Measurements from ENCODE around the gene NTM. TPM values are rescaled to one million over a fixed set of nuclear protein-coding genes. Genes with fewer than 3 reads are reported as not detected.

NTM gene
- total RNA-seq, 2 donors from 2014 or later, result 0.26 to 3.6 TPM

DNA sequence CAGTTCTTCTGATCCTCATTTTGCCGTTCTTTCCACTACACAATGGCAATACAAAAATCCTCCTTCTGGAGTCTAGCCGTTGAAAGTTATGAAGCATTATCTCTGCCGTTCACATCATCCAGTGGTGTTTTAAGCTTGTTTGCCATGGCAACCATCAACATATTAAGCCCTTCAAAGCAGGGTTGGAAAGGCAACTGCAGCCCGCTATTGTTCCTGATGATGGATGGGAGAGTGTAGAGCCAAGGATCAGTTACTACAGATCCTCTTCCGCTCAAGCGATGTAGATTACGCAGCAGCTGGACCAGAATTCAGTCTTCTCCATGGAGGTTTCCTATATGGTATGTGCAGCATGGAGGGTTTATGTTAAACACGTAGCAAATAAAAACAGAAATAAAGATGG lies 352.7 kb downstream of the NTM start:
- H3K4me1 ChIP-seq, result no peaks in the 10 kb centered on the region
- WGBS, 2 donors, result 80 to 83% methylated on average over 8 of the region's 8 CpGs
- H3K4me3 ChIP-seq, result no peak overlapping the region
- H3K9me3 ChIP-seq, result no peaks in the 10 kb centered on the region
- TF ChIP-seq POLR2A (IDR thresholded peaks at IDR 0.05), result no peak
- TF ChIP-seq, protein P1, sequence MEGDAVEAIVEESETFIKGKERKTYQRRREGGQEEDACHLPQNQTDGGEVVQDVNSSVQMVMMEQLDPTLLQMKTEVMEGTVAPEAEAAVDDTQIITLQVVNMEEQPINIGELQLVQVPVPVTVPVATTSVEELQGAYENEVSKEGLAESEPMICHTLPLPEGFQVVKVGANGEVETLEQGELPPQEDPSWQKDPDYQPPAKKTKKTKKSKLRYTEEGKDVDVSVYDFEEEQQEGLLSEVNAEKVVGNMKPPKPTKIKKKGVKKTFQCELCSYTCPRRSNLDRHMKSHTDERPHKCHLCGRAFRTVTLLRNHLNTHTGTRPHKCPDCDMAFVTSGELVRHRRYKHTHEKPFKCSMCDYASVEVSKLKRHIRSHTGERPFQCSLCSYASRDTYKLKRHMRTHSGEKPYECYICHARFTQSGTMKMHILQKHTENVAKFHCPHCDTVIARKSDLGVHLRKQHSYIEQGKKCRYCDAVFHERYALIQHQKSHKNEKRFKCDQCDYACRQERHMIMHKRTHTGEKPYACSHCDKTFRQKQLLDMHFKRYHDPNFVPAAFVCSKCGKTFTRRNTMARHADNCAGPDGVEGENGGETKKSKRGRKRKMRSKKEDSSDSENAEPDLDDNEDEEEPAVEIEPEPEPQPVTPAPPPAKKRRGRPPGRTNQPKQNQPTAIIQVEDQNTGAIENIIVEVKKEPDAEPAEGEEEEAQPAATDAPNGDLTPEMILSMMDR (IDR thresholded peaks at IDR 0.05), result no peak
- intact Hi-C loops (cut with DNase I), result no loop called here
- no peaks in the 10 kb centered on the region for H3K36me3 ChIP-seq (replicated peaks in 1 of 2; ENCODE audit: insufficient read depth in 1 of 2, low read depth in 2 of 2)
- ATAC-seq, result no peak
- no peak for DNase-seq
- no peak overlapping the region for H3K27ac ChIP-seq
- no peaks in the 10 kb centered on the region for H3K27me3 ChIP-seq

DNA sequence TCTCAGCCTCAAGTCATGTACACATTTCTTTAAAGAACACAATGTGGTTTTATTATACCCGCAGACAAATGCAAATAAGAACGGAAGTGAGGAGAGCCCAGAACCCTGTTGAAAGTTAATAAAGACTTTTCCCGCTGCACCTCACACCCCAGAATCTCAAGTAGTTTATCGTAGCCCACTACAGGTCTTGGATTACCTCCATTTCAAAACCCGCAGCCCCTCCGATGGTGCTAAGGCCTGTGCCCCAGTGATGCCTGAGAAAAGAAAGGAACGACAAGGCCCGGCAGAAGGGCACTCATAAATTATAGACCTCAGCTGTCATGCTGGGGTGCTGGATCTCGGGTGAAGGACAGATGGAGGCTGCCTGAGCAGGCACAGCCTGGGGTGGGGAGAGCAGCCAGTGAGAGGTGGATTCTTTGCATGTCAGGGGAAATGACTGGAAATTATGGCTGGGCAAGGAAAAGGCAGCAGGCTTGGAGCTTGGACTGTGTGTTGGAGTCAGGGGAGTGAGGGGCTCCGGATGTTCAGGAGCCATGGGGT lies 354.1 kb downstream of the NTM start:
- H3K4me3 ChIP-seq, result no peak overlapping the region
- H3K9me3 ChIP-seq, result no peaks in the 10 kb centered on the region
- no peaks in the 10 kb centered on the region for H3K36me3 ChIP-seq (replicated peaks in 1 of 2; ENCODE audit: insufficient read depth in 1 of 2, low read depth in 2 of 2)
- 73 to 76% methylated on average over 10 of the region's 10 CpGs for WGBS, 2 donors
- ATAC-seq (no peak), DNase-seq (no peak)
- intact Hi-C loops (cut with DNase I), result no loop called here
- H3K4me1 ChIP-seq, result no peaks in the 10 kb centered on the region
- TF ChIP-seq, protein P1 (IDR thresholded peaks at IDR 0.05), result no peak
- TF ChIP-seq POLR2A (IDR thresholded peaks at IDR 0.05), result no peak
- no peak overlapping the region for H3K27ac ChIP-seq
- no peaks in the 10 kb centered on the region for H3K27me3 ChIP-seq

DNA sequence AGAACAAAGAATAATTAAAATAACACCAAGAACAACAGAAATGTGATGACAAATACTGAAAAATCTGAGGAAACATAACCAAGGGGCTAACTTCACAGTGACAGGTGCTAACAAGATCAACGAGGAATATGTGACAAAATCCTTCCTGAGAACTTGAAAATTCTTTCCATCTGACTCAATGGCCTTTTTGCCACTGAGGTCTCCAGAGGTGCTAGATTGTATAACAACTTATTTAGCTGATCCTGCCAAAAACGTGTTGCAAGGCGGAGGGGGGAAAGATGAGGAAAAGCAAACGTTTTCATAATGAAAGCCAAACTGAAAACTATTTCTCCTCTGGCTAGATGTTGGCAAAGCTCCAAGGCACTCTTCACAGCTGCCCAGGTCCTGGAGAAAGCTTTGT lies 364.5 kb downstream of the NTM start:
- Histone ChIP-seq H3K4me1 (no peaks in the 10 kb centered on the region), H3K27ac (no peak overlapping the region), H3K36me3 (replicated peaks in 1 of 2; ENCODE audit: insufficient read depth in 1 of 2, low read depth in 2 of 2) (no peaks in the 10 kb centered on the region), H3K9me3 (no peaks in the 10 kb centered on the region), H3K4me3 (no peak overlapping the region), H3K27me3 (no peaks in the 10 kb centered on the region)
- no peak for ATAC-seq
- TF ChIP-seq POLR2A (IDR thresholded peaks at IDR 0.05), result no peak
- TF ChIP-seq, protein P1 (IDR thresholded peaks at IDR 0.05), result no peak
- intact Hi-C loops (cut with DNase I), result no loop called here
- 15 to 18% methylated on average over 4 of the region's 4 CpGs for WGBS, 2 donors
- no peak for DNase-seq

DNA sequence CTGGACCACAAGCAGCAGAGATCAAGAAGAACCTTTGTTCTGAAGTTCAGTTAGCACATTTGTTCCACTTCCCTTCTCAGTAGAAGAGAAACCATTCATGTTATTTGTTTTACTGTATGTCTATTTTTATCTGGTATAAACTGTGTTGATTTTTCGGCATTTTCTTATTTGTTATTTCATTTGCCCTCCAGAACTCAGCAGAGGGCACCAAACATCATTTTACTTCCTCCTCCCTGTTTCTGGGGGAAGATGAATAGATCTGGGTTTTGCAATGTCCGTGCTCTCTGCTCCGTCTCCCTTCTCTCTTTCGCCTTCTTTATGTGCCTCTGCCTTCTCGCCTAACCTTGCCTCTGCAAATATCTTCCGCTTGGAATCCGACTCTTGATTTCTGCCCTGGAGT lies 366.9 kb downstream of the NTM start:
- intact Hi-C loops (cut with DNase I), result no loop called here
- DNase-seq (no peak), ATAC-seq (no peak)
- no peaks in the 10 kb centered on the region for H3K36me3 ChIP-seq (replicated peaks in 1 of 2; ENCODE audit: insufficient read depth in 1 of 2, low read depth in 2 of 2)
- no peaks in the 10 kb centered on the region for H3K9me3 ChIP-seq
- H3K27me3 ChIP-seq, result no peaks in the 10 kb centered on the region
- H3K27ac ChIP-seq, result no peak overlapping the region
- 18 to 23% methylated on average over 7 of the region's 7 CpGs for WGBS, 2 donors
- H3K4me1 ChIP-seq, result no peaks in the 10 kb centered on the region
- no peak overlapping the region for H3K4me3 ChIP-seq
- no peak for TF ChIP-seq POLR2A (IDR thresholded peaks at IDR 0.05)
- TF ChIP-seq, protein P1 (IDR thresholded peaks at IDR 0.05), result no peak

DNA sequence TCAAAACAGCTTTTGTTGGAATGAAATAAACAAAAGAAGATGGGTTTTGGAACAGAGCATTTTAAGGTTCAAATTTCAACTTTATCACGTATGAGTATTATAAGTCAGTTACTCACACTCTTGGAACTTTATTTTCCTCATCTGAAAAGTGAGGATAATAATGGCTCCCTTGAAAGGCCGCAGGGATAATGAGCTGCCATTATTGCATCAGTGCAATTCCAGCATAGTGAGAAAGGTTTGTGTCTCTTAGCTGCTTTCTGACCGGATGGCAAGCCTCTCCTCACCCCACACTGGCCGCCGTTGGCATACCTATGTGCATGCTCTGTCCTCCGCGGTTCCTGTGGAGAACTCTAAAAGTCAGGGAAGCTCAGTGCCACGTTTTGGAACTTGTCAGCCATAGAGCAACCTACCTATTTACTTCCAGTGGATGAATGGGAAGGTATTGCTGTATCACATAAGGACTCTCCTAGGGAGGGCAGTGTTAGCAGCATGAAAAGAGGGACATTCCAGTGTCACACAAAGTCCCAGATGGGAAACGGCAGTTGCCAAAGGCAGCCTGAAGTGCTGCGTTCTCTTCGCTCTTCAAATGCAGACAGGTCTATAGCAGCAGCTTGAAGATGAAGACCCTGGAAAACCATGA lies 368.9 kb downstream of the NTM start:
- intact Hi-C loops (cut with DNase I), result no loop called here
- Histone ChIP-seq H3K9me3 (no peaks in the 10 kb centered on the region), H3K27me3 (no peaks in the 10 kb centered on the region), H3K36me3 (replicated peaks in 1 of 2; ENCODE audit: insufficient read depth in 1 of 2, low read depth in 2 of 2) (no peaks in the 10 kb centered on the region), H3K4me3 (no peak overlapping the region), H3K4me1 (no peaks in the 10 kb centered on the region), H3K27ac (no peak overlapping the region)
- TF ChIP-seq POLR2A (IDR thresholded peaks at IDR 0.05), result no peak
- TF ChIP-seq, protein P1 (IDR thresholded peaks at IDR 0.05), result no peak
- WGBS, 2 donors, result 54 to 67% methylated on average over 11 of the region's 11 CpGs
- DNase-seq, result no peak
- no peak for ATAC-seq
